Measurements from ENCODE around the gene SUPT6H. TPM values are rescaled to one million over a fixed set of nuclear protein-coding genes. Genes with fewer than 3 reads are reported as not detected.

The SUPT6H gene
- total and polyA plus RNA-seq, 2 of the 4 experiments (the other 2 are of a cell fraction), result 41.4 to 44.8 TPM

GRCh38 chr17:28704219-28704858 is 42.3 kb downstream of the SUPT6H start:
- ATAC-seq (ENCODE audit: low read depth), result no peak
- Histone ChIP-seq H3K79me1 (ENCODE audit: low read depth in 1 of 2, low read length in 2 of 2) (peaks cover 0 to 2% of the 10 kb centered on the region in 2 experiments; a peak in 2 of 4 replicates), H2BK15ac (ENCODE audit: low read depth, low read length) (no peak overlapping the region), H2BK120ac (ENCODE audit: low read depth, low read length) (no peak overlapping the region), H3K4me2 (ENCODE audit: low read depth, low read length) (no peak overlapping the region), H3K56ac (ENCODE audit: extremely low read depth, insufficient read depth, low read length) (no peak overlapping the region), H3K36me3 (ENCODE audit: control insufficient read depth, insufficient read depth, low read length) (peaks cover 64% of the 10 kb centered on the region), H2AFZ (replicated peaks; ENCODE audit: low read length, poor library complexity) (no peak overlapping the region), H3K14ac (replicated peaks; ENCODE audit: low read depth, low read length) (no peak overlapping the region), H4K91ac (ENCODE audit: insufficient read depth, low read depth, low read length) (no peak overlapping the region), H3K4me3 (ENCODE audit: insufficient read depth, low read depth, low read length) (no peak overlapping the region), H3K27ac (ENCODE audit: insufficient read depth, low read length) (no peak overlapping the region), H4K8ac (ENCODE audit: low read depth in 2 of 2, low read length in 2 of 2) (no peak overlapping the region), H3K9ac (ENCODE audit: low read depth, low read length) (no peak overlapping the region), H3K9me1 (ENCODE audit: insufficient read depth, low read length) (peaks cover 4% of the 10 kb centered on the region; the same call in 1 of the 2 replicates), H4K20me1 (ENCODE audit: insufficient read depth, low read length) (no peaks in the 10 kb centered on the region; the same call in 1 of the 2 replicates), H2BK20ac (ENCODE audit: low read depth, low read length) (no peak overlapping the region), H3K4me1 (ENCODE audit: control insufficient read depth, insufficient read depth, low read length) (no peaks in the 10 kb centered on the region), H3K9me3 (ENCODE audit: control insufficient read depth, insufficient read depth, low read length) (no peaks in the 10 kb centered on the region), H3K4ac (ENCODE audit: low read depth, low read length) (no peak overlapping the region), H3K23ac (ENCODE audit: low read depth, low read length) (no peak overlapping the region), H2AK9ac (replicated peaks; ENCODE audit: low read depth, low read length, poor library complexity) (no peak overlapping the region), H4K5ac (ENCODE audit: low read depth, low read length) (no peak overlapping the region), H2BK5ac (ENCODE audit: low read depth, low read length, poor library complexity, severe bottlenecking) (no peak overlapping the region), H2AK5ac (ENCODE audit: low read depth, low read length) (no peak overlapping the region), H3K18ac (ENCODE audit: low read depth, low read length) (no peak overlapping the region), H3K27me3 (ENCODE audit: control insufficient read depth, insufficient read depth, low read length) (no peaks in the 10 kb centered on the region)
- dilution Hi-C loops (cut with HindIII; ENCODE audit: low sequenced_read_pairs, unreplicated experiment), result no loop called here
- 100% methylated on average over 4 of the region's 14 CpGs; no CpG with 5 or more reads in 1 of the 2 experiments for WGBS, 2 experiments (ENCODE audit: extremely low coverage in 2 of 2, insufficient read length in 1 of 2)
- in situ Hi-C loops (cut with MboI; ENCODE audit: low sequenced_read_pairs), result no loop called here
- TF ChIP-seq RCOR1 (IDR thresholded peaks at IDR 0.05; ENCODE audit: insufficient replicate concordance, low read length) (no peak), CHD1 (IDR thresholded peaks at IDR 0.05; ENCODE audit: low read depth, low read length) (no peak), BHLHE40 (IDR thresholded peaks at IDR 0.05; ENCODE audit: low read depth, low read length) (no peak), POLR2A (IDR thresholded peaks at IDR 0.05; ENCODE audit: low read depth, low read length) (no peak), NFE2L2 (IDR thresholded peaks at IDR 0.05; ENCODE audit: low read depth, low read length) (no peak), RAD21 (IDR thresholded peaks at IDR 0.05; ENCODE audit: low read length) (no peak), MAZ (IDR thresholded peaks at IDR 0.05; ENCODE audit: borderline replicate concordance, low read depth, low read length) (no peak), CTCF (conservative IDR thresholded peaks at IDR 0.05; ENCODE audit: low read depth, low read length) (no peak)
- TF ChIP-seq, protein P1, sequence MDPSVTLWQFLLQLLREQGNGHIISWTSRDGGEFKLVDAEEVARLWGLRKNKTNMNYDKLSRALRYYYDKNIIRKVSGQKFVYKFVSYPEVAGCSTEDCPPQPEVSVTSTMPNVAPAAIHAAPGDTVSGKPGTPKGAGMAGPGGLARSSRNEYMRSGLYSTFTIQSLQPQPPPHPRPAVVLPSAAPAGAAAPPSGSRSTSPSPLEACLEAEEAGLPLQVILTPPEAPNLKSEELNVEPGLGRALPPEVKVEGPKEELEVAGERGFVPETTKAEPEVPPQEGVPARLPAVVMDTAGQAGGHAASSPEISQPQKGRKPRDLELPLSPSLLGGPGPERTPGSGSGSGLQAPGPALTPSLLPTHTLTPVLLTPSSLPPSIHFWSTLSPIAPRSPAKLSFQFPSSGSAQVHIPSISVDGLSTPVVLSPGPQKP (IDR thresholded peaks at IDR 0.05; ENCODE audit: borderline replicate concordance, low read depth, low read length), result no peak
- TF ChIP-seq, protein P2, sequence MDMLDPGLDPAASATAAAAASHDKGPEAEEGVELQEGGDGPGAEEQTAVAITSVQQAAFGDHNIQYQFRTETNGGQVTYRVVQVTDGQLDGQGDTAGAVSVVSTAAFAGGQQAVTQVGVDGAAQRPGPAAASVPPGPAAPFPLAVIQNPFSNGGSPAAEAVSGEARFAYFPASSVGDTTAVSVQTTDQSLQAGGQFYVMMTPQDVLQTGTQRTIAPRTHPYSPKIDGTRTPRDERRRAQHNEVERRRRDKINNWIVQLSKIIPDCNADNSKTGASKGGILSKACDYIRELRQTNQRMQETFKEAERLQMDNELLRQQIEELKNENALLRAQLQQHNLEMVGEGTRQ (IDR thresholded peaks at IDR 0.05; ENCODE audit: low read depth, low read length), result no peak
- BruUV-seq (replicated peaks), result no TSS peak
- ChIA-PET CTCF (no interaction called here), POLR2A (ENCODE audit: unreplicated experiment) (no interaction called here)
- intact Hi-C loops (cut with micrococcal nuclease), result no loop called here
- DNase-seq, result no peak

Data from IMR-90 (cell line).